Caki2 (cell line): Measurements from ENCODE around the gene ATXN1. TPM values are rescaled to one million over a fixed set of nuclear protein-coding genes. Genes with fewer than 3 reads are reported as not detected.

Experiments used
- DNase-seq: peaks from one replicate; pipeline ENCODE4 v3.0.0-alpha.2; 2015; ENCODE audit warnings: low read depth
- in situ Hi-C: cut with HindIII; loops from 2 replicates; pipeline ENCODE4 v1.10.0; 2016; ENCODE audit warnings: low sequenced_read_pairs, low pct_unique_long_range_greater_than_20kb, mixed read lengths
- total RNA-seq: library from RNA; depleted of rRNA; stranded (reverse); fragments of >200 nt; shearing (Covaris generic); gene quantifications from 2 replicates; pipeline ENCODE4 v1.2.3, GENCODE V29; 2014; ENCODE audit warnings: low replicate concordance

ATXN1 gene
- total RNA-seq, 1 experiment from 2014 or later = 23.8 TPM

- in situ Hi-C loops = no loop called here
- no peak for DNase-seq
These were observed 5.8 kb upstream of the ATXN1 start for GRCh38 chr6:16766836-16767745.

- in situ Hi-C loops = no loop called here
- DNase-seq = peak; percentile 94
These were observed 4.8 kb upstream of the ATXN1 start for GRCh38 chr6:16766043-16766536.

DNA sequence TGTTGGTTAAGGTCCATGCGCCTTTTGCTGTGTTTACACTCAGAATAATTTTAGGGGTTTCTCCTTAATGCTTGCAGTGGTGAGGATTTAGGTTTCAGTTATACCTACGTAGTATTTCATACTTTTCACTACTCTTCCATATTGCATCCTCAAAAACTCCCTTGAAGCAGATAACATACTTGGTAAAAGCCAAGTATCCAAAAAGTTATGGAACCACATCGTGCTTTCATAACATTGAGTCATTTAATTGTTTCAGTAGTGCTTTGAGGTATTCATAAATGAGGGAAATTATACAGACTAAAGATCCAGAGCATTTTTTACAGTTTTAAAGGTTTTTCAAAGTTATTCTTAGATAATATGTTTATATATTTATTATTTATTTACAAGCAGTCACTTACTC is 4.0 kb upstream of the ATXN1 start:
- in situ Hi-C loops = no loop called here
- no peak for DNase-seq

- peak; percentile 42 for DNase-seq
- in situ Hi-C loops = no loop called here
These were observed 3.1 kb upstream of the ATXN1 start for GRCh38 chr6:16764188-16764950.

DNA sequence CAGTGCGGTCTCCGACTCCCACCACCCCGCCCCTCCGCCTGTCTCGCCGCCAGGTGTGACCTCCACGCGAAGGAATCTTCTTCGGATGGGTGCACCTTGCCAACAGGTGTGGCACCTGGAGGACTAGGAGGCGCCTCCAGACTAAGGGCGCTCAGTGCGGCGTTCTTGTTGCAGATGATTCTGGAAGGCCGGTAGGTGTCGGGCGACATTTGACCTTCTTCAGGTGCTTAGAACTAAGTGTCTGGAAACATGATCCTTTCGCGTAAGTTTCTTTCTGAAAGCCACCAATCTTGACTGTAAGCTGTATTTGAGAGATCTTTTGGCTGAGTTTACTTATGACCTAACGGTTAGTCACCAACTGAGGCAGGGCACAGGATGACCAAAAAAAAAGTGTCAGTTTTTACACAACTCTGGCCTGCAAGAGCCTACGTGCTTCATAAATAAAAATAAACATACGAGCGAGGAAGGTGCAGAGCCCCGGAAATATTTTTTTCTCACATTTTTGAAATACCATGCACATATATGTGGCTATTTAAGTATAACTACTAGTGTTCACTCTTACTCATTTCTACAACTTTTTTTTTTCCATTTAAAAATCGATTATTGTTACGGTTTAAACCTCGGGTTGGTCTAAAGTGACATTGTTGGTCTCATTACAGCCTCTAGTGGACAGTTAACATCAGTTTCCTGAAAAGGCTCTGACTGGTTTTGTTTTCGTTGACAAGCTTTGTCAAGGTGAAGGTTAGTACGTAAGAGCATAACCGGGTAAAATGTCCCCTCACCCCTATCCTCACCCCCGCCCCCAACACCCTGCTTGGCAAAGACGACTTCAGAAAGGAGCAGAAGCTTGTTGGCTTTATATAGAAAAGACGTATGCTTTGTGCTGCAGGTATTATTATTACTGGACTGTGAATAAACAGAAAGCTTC is 1.6 kb upstream of the ATXN1 start:
- in situ Hi-C loops = no loop called here
- DNase-seq = peak; percentile 92

DNA sequence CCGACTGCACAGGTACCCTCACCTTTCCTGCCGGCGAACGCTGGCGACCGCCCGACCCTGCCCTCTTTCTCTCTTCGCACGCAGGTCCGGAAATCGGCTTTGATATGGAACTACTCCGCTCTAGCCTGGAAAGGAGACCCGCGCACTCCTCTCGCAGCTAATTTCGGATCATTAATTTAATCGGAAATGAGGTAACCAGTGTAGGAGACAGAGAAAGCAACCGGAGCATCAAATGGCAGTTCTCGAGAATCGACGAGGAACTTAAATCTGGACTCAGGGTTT is 949 bp upstream of the ATXN1 start:
- no peak for DNase-seq
- in situ Hi-C loops = no loop called here

GRCh38 chr6:16761471-16762267 is 409 bp upstream of the ATXN1 start:
- in situ Hi-C loops = no loop called here
- peak; percentile 91 for DNase-seq

GRCh38 chr6:16759646-16760515 is 1.4 kb downstream of the ATXN1 start:
- peak; percentile 92 for DNase-seq
- in situ Hi-C loops = no loop called here

- in situ Hi-C loops = no loop called here
- peak; percentile 43 for DNase-seq
These were observed 2.0 kb downstream of the ATXN1 start for GRCh38 chr6:16759181-16759645.

DNA sequence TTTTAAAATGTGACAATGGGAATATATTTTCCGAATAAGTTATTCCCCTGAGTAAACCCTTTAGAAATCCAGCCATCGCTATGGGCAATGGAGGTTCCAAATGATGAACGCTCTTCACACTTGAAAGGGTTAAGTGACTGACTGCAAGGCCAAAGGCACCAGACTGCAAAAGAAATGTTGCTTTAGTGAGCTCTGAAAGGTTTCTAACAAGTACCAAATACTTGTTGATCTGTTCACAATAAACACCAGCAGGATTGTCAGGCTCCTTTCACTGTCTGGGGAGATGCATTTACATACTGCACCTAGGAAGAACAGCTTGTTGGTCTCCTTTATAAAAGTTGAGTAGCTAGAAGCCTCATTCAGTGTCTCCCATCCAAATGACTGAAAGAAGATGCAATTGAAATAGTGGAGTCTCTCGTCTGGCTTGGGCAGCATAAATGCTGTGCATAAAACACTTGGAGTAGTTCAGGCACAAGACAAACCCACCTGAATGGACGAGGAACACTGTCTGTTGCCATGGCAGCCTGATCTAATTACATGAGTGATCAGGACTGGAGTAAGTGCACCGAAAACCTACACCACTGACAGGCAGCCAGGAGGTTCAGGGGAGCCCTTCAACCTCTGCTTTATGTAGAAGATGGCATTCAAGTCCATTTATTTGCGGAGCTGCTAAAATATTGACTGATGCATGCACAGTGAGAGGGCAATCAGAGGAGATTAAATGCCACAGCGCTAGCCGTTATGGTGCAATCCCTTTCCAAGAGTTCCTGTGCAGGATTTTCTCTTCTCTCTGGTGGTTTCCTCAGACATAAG is 2.9 kb downstream of the ATXN1 start:
- in situ Hi-C loops = no loop called here
- DNase-seq = peak; percentile 22

- DNase-seq = no peak
- in situ Hi-C loops = no loop called here
These were observed 3.9 kb downstream of the ATXN1 start for GRCh38 chr6:16757332-16757731.

DNA sequence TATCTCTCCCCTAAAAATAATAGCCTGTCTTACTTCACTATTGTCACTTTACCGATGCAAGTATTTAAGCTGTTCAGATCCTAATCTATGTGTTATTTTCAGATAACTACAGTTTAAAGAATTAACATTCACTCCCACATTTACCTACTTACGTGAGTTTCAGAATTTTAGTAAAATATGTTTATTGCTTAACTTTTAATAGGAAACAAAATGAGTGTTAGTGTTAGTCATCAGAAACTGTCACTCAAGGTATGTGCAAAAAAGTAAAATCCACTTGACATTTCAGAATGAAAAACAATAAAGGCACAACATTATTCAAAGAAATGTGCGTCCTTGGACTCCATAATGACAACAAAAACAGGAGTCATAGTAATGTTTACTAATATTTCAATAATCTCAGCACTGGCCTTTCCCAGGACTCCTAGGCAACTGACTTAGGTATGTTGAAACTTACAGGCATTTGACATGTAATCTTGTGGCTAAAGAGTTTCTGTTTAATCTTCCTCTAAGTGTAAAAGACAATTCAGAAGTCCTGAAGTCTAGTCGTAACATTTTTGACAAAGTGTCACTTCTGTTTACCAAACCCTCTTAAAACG is 4.5 kb downstream of the ATXN1 start:
- in situ Hi-C loops = no loop called here
- DNase-seq = no peak

DNA sequence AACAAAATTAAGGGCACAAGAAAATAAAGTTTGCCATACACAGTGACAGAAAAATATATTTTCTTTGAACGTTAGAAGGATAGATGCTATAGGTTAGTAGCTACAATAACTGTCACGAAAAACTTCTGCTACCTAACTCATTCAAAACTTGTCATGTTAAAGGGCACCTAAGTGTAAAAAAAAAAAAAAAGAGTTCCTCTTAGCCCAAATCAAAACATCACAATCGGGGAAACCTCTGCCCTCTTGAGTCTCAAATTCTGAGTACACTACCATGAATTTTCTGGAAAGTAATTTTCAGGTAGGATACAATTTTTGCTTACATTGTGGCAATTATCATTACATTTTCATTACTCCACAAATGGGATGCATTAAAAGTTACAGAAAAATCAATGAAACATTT is 5.7 kb downstream of the ATXN1 start:
- no peak for DNase-seq
- in situ Hi-C loops = no loop called here

- DNase-seq = no peak
- in situ Hi-C loops = no loop called here
These were observed 6.4 kb downstream of the ATXN1 start for GRCh38 chr6:16754876-16755275.

- in situ Hi-C loops = no loop called here
- no peak for DNase-seq
These were observed 7.0 kb downstream of the ATXN1 start for GRCh38 chr6:16754274-16754673.

DNA sequence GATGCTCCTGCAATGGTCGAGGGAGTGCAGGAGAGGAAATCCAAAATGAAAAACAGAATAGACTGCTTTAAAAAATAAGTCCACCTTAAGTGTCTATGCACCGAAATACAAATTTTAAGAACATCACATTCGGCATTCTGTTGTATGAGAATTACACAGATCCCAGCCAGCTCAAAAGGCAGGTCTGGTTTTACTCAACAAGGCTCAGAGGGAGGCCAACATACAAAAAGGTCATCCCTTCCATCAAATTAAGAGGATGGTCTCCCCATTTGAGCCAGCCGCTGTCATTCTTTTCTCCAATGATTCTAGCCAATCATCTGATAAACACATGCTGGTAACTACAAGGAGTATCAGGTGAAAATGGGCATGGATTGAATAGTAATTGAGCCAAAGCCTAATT is 7.9 kb downstream of the ATXN1 start:
- no peak for DNase-seq
- in situ Hi-C loops = no loop called here
